IMR-90 (cell line): ENCODE measurements around the gene KLHL40.

Source experiments
- BHLHE40 ChIP-seq: fragments of 150-350 bp; IDR thresholded peaks from 2 replicates; pipeline ENCODE4 v1.6.1; 2016; ENCODE audit warnings: mild to moderate bottlenecking, low read depth, low read length
- CEBPB ChIP-seq: IDR thresholded peaks from 2 replicates; pipeline ENCODE4 v1.6.1; 2012; ENCODE audit warnings: low read depth, low read length, improper control_type of control experiment
- CHD1 ChIP-seq: IDR thresholded peaks from 2 replicates; pipeline ENCODE4 v1.6.1; 2012; ENCODE audit warnings: low read depth, low read length, improper control_type of control experiment
- MAFK ChIP-seq: IDR thresholded peaks from 2 replicates; pipeline ENCODE4 v1.6.1; 2012; ENCODE audit warnings: low read depth, low read length, improper control_type of control experiment
- POLR2A ChIP-seq: IDR thresholded peaks from 2 replicates; pipeline ENCODE4 v1.6.1; 2012; ENCODE audit warnings: mild to moderate bottlenecking, low read depth, low read length
- RAD21 ChIP-seq: IDR thresholded peaks from 2 replicates; pipeline ENCODE4 v1.6.1; 2012; ENCODE audit warnings: low read length, improper control_type of control experiment
- RCOR1 ChIP-seq: IDR thresholded peaks from 2 replicates; pipeline ENCODE4 v1.6.1; 2012; ENCODE audit warnings: mild to moderate bottlenecking, low read length, improper control_type of control experiment; ENCODE audit not compliant: insufficient replicate concordance
- RFX5 ChIP-seq: IDR thresholded peaks from 2 replicates; pipeline ENCODE4 v1.8.0; 2012; ENCODE audit warnings: low read depth, mild to moderate bottlenecking, low read length, moderate library complexity
- SMC3 ChIP-seq: fragments of 150-350 bp; IDR thresholded peaks from 2 replicates; pipeline ENCODE4 v1.6.1; 2016; ENCODE audit warnings: low read depth, mild to moderate bottlenecking, antibody characterized with exemption, low read length, moderate library complexity
- TF ChIP-seq, protein P1 (sequence below): conservative IDR thresholded peaks from 2 replicates; pipeline ENCODE4 v1.5.1; 2012; ENCODE audit warnings: mild to moderate bottlenecking, low read depth, low read length, improper control_type of control experiment
- TF ChIP-seq, protein P2 (sequence below): fragments of 150-350 bp; IDR thresholded peaks from 2 replicates; pipeline ENCODE4 v1.6.1; 2016; ENCODE audit warnings: low read depth, mild to moderate bottlenecking, low read length, moderate library complexity, borderline replicate concordance
- TF ChIP-seq, protein P3 (sequence below): fragments of 150-350 bp; IDR thresholded peaks from 2 replicates; pipeline ENCODE4 v1.6.1; 2017; ENCODE audit warnings: mild to moderate bottlenecking, antibody characterized with exemption, low read length, low read depth

DNA sequence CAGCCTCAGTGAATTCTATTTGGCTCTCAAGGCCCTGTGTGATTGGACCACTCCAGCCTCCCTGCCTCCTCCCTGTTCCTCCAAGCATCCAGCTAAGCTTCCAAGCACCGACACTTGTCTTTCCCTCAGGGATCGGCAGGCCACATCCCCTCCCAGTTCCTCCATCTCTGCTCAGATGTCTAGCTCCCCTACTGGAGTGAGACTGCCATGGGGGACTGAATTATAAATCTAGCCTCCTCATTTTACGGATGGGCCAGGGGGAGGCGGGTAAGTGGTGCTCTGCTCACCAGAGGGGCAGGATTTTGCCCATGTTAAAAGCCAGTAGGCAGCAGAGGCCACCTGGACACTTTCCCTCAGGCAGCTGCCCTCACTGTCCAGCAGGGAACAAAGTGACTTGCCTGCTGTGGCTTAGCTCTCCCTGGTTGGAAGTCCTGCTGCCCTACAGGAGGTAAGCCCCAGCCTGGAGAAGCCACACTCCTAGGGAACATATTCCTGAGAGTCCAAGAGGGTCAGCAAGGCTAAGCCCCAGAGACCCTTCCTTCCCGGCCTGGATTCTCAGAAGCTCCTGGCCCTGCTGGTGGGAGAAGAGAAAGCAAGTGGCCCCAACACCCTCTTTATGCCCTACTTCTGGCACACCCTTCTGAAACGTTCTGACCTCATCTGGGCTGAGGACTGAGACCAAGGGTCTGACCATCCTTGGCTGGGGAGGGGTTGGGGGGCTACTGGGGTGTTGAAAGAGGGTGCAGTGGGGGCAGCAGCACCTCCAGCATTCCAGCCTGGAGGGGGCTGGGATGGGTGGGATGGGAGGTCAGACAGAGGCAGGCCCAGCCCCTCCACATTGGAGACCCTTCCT is 26.4 kb downstream of the KLHL40 start:
- TF ChIP-seq POLR2A (no peak), RFX5 (no peak), MAFK (no peak), CHD1 (no peak), SMC3 (no peak), CEBPB (no peak), RCOR1 (no peak), RAD21 (no peak), BHLHE40 (no peak)
- TF ChIP-seq, protein P1, sequence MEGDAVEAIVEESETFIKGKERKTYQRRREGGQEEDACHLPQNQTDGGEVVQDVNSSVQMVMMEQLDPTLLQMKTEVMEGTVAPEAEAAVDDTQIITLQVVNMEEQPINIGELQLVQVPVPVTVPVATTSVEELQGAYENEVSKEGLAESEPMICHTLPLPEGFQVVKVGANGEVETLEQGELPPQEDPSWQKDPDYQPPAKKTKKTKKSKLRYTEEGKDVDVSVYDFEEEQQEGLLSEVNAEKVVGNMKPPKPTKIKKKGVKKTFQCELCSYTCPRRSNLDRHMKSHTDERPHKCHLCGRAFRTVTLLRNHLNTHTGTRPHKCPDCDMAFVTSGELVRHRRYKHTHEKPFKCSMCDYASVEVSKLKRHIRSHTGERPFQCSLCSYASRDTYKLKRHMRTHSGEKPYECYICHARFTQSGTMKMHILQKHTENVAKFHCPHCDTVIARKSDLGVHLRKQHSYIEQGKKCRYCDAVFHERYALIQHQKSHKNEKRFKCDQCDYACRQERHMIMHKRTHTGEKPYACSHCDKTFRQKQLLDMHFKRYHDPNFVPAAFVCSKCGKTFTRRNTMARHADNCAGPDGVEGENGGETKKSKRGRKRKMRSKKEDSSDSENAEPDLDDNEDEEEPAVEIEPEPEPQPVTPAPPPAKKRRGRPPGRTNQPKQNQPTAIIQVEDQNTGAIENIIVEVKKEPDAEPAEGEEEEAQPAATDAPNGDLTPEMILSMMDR, result no peak
- TF ChIP-seq, protein P2, sequence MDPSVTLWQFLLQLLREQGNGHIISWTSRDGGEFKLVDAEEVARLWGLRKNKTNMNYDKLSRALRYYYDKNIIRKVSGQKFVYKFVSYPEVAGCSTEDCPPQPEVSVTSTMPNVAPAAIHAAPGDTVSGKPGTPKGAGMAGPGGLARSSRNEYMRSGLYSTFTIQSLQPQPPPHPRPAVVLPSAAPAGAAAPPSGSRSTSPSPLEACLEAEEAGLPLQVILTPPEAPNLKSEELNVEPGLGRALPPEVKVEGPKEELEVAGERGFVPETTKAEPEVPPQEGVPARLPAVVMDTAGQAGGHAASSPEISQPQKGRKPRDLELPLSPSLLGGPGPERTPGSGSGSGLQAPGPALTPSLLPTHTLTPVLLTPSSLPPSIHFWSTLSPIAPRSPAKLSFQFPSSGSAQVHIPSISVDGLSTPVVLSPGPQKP, result no peak
- TF ChIP-seq, protein P3, sequence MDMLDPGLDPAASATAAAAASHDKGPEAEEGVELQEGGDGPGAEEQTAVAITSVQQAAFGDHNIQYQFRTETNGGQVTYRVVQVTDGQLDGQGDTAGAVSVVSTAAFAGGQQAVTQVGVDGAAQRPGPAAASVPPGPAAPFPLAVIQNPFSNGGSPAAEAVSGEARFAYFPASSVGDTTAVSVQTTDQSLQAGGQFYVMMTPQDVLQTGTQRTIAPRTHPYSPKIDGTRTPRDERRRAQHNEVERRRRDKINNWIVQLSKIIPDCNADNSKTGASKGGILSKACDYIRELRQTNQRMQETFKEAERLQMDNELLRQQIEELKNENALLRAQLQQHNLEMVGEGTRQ, result no peak
